Measurements from ENCODE around the gene UTS2R.

- TF ChIP-seq CTCF (IDR thresholded peaks at IDR 0.05; ENCODE audit: borderline replicate concordance, extremely low read depth, low read length, poor library complexity, severe bottlenecking): no peak
- TF ChIP-seq EZH2 (IDR thresholded peaks at IDR 0.05; ENCODE audit: borderline replicate concordance, low read depth, low read length, severe bottlenecking): no peak
Measured at GRCh38 chr17:82327289-82327688, 44.3 kb upstream of the UTS2R start.

All from DND-41 (cell line).